Measurements from ENCODE around the gene ELF3. TPM values are rescaled to one million over a fixed set of nuclear protein-coding genes. Genes with fewer than 3 reads are reported as not detected.
"Not testable (repeated sequence)": the region's sequence is repeated elsewhere in the genome, so short reads cannot be mapped to it uniquely, and the experiment has no call there.

ELF3 gene
- total RNA-seq, 1 experiment from 2014 or later: 255 TPM

- in situ Hi-C loops (cut with HindIII; ENCODE audit: low pct_unique_long_range_greater_than_20kb, low sequenced_read_pairs): no loop called here
- peak; percentile 98 for DNase-seq (ENCODE audit: low read depth)
Measured at GRCh38 chr1:202056644-202057334, 46.4 kb downstream of the ELF3 start.

GRCh38 chr1:202057335-202057704 lies 46.9 kb downstream of the ELF3 start:
- in situ Hi-C loops (cut with HindIII; ENCODE audit: low pct_unique_long_range_greater_than_20kb, low sequenced_read_pairs); DNase-seq (ENCODE audit: low read depth): not testable (repeated sequence)

- peak; percentile 98 for DNase-seq (ENCODE audit: low read depth)
- in situ Hi-C loops (cut with HindIII; ENCODE audit: low pct_unique_long_range_greater_than_20kb, low sequenced_read_pairs): no loop called here
Measured at GRCh38 chr1:202058001-202058908, 47.9 kb downstream of the ELF3 start.

DNA sequence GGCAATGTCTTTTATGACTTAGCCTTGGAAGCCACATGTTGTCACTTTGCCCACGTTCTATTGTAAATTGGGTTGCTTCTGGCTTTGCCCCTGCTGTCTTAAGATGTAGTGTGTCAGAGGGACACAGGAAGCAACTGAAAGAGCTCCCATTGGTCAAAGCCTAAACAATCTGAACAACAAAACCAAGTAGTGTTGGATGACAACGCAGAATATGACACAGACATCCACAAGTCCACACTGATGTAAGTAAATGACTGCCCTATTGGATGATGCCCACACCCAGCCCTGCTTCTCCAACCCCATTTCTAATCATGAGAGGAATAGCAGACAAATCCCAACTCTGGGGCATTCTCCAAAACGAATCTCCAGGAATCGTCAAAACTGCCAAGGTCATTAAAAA lies 50.7 kb downstream of the ELF3 start:
- no peak for DNase-seq (ENCODE audit: low read depth)
- in situ Hi-C loops (cut with HindIII; ENCODE audit: low pct_unique_long_range_greater_than_20kb, low sequenced_read_pairs): no loop called here

GRCh38 chr1:202061787-202062186 lies 51.4 kb downstream of the ELF3 start:
- DNase-seq (ENCODE audit: low read depth); in situ Hi-C loops (cut with HindIII; ENCODE audit: low pct_unique_long_range_greater_than_20kb, low sequenced_read_pairs): not testable (repeated sequence)

DNA sequence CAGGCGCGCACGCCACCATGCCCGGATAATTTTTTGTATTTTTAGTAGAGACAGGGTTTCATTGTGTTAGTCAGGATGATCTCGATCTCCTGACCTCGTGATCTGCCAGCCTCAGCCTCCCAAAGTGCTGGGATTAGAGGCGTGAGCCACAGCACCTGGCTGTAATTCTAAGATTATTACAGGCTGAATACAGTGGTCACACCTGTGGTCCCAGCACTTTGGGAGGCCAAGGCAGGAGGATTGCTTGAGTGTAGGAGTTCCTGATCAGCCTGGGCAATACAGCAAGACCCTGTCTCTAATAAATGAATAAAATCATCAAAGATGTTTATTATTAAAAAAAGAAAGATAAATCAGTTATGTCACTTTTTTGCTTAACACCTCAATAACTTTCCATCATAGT lies 52.2 kb downstream of the ELF3 start:
- DNase-seq (ENCODE audit: low read depth); in situ Hi-C loops (cut with HindIII; ENCODE audit: low pct_unique_long_range_greater_than_20kb, low sequenced_read_pairs): not testable (repeated sequence)

GRCh38 chr1:202063093-202063492 lies 52.7 kb downstream of the ELF3 start:
- in situ Hi-C loops (cut with HindIII; ENCODE audit: low pct_unique_long_range_greater_than_20kb, low sequenced_read_pairs): no loop called here
- peak; percentile 73 for DNase-seq (ENCODE audit: low read depth)

- DNase-seq (ENCODE audit: low read depth); in situ Hi-C loops (cut with HindIII; ENCODE audit: low pct_unique_long_range_greater_than_20kb, low sequenced_read_pairs): not testable (repeated sequence)
Measured at GRCh38 chr1:202064889-202065312, 54.5 kb downstream of the ELF3 start.

Other genes starting within 250 kb of the ELF3 start
- gene IPO9, start 181.4 kb upstream of the ELF3 start, total RNA-seq (2014; rRNA removed; shearing (Covaris generic); ENCODE audit: low replicate concordance): 16.6 and 20.4 TPM in 2 replicates
- 36.4 and 36.9 TPM in 2 replicates for gene SHISA4, start 121.7 kb upstream of the ELF3 start, total RNA-seq (2014; rRNA removed; shearing (Covaris generic); ENCODE audit: low replicate concordance)
- not detected in 2 replicates for gene LMOD1, start 64.0 kb upstream of the ELF3 start, total RNA-seq (2014; rRNA removed; shearing (Covaris generic); ENCODE audit: low replicate concordance)
- gene TIMM17A, start 55.1 kb upstream of the ELF3 start, total RNA-seq (2014; rRNA removed; shearing (Covaris generic); ENCODE audit: low replicate concordance): 48.8 and 56.4 TPM in 2 replicates
- 139 and 146 TPM in 2 replicates for gene RNPEP, start 27.9 kb upstream of the ELF3 start, total RNA-seq (2014; rRNA removed; shearing (Covaris generic); ENCODE audit: low replicate concordance)
- gene GPR37L1, start 112.3 kb downstream of the ELF3 start, total RNA-seq (2014; rRNA removed; shearing (Covaris generic); ENCODE audit: low replicate concordance): not detected in 2 replicates
- 16.9 and 23.9 TPM in 2 replicates for gene ARL8A, start 134.2 kb downstream of the ELF3 start, total RNA-seq (2014; rRNA removed; shearing (Covaris generic); ENCODE audit: low replicate concordance)
- not detected in 2 replicates for gene PTPN7, start 150.0 kb downstream of the ELF3 start, total RNA-seq (2014; rRNA removed; shearing (Covaris generic); ENCODE audit: low replicate concordance)
- gene LGR6, start 183.2 kb downstream of the ELF3 start, total RNA-seq (2014; rRNA removed; shearing (Covaris generic); ENCODE audit: low replicate concordance): not detected in 2 replicates

Measured in Caki2 (cell line).